ENCODE data around the gene AGFG1.

DNA sequence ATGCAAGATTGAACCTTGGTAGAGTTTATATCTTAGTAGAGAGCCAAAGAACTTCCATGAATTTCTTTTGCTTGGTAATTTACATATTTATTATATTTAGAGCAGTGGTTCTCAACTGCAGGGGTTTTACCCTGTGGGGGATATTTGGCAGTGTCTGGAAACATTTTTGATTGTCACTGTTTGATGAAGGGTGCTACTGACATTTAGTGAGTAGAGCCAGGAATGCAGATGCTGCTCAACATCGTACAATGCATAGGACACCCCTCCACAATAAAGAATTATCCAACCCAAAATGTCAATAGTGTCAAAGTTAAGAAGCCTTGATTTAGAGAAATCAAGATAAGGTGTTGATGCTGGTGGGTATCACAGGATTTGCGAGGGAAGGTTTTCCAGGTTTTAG, 14.7 kb downstream of the AGFG1 start:
- TF ChIP-seq PATZ1 (CRISPR knock-in tag; IDR thresholded peaks at IDR 0.05; ENCODE audit: borderline replicate concordance) = no peak
- TF ChIP-seq ARNTL (CRISPR knock-in tag; IDR thresholded peaks at IDR 0.05; ENCODE audit: borderline replicate concordance, low read depth) = no peak
- TF ChIP-seq RARB (CRISPR knock-in tag; IDR thresholded peaks at IDR 0.05) = no peak
- no peak for TF ChIP-seq PPARA (CRISPR knock-in tag; IDR thresholded peaks at IDR 0.05; ENCODE audit: borderline replicate concordance)
- TF ChIP-seq ISL1 (CRISPR knock-in tag; IDR thresholded peaks at IDR 0.05) = no peak
- TF ChIP-seq ZC3H10 (CRISPR knock-in tag; IDR thresholded peaks at IDR 0.05) = no peak
- TF ChIP-seq CREB5 (CRISPR knock-in tag; IDR thresholded peaks at IDR 0.05; ENCODE audit: low read depth) = no peak
- no peak for TF ChIP-seq TSHZ2 (CRISPR knock-in tag; IDR thresholded peaks at IDR 0.05)
- no peak for TF ChIP-seq ZFP3 (CRISPR knock-in tag; IDR thresholded peaks at IDR 0.05)
